ENCODE data around the gene GAS7.

Gene GAS7

GRCh38 chr17:10082795-10083194 lies 115.6 kb downstream of the GAS7 start:
- TF ChIP-seq, protein P1, sequence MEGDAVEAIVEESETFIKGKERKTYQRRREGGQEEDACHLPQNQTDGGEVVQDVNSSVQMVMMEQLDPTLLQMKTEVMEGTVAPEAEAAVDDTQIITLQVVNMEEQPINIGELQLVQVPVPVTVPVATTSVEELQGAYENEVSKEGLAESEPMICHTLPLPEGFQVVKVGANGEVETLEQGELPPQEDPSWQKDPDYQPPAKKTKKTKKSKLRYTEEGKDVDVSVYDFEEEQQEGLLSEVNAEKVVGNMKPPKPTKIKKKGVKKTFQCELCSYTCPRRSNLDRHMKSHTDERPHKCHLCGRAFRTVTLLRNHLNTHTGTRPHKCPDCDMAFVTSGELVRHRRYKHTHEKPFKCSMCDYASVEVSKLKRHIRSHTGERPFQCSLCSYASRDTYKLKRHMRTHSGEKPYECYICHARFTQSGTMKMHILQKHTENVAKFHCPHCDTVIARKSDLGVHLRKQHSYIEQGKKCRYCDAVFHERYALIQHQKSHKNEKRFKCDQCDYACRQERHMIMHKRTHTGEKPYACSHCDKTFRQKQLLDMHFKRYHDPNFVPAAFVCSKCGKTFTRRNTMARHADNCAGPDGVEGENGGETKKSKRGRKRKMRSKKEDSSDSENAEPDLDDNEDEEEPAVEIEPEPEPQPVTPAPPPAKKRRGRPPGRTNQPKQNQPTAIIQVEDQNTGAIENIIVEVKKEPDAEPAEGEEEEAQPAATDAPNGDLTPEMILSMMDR (IDR thresholded peaks at IDR 0.05; ENCODE audit: low read depth, low read length) = no peak
- no peak overlapping the region for H3K4me3 ChIP-seq (ENCODE audit: low read depth, low read length)

DNA sequence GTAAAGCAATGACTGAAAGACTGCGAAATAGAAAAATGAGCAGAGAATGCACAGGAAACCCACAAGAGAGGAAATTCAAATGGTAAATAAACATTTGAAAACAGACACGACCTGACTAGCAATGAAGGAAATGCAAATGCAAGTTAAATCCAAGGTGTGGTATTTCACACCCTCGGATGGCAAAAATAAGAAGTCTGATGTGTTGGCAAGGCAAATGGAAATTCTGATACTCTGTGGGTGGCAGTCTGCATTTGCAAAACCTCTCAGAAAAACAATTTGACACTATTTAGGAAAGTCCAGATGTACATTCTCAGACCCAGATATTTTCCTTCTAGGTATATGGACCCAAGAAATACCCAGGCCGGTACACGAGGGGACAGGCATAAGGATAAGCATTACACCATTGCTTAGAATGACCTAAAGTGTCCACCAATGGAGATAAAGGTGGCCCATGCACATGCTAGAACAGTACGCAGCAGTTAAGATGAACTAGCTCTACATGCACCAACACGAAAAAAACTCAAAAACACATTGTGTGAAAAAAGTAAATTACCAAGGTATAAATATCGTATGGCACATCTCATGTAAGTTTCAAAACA lies 116.7 kb downstream of the GAS7 start:
- no peak overlapping the region for H3K4me3 ChIP-seq (ENCODE audit: low read depth, low read length)
- TF ChIP-seq, protein P1 (IDR thresholded peaks at IDR 0.05; ENCODE audit: low read depth, low read length) = no peak

DNA sequence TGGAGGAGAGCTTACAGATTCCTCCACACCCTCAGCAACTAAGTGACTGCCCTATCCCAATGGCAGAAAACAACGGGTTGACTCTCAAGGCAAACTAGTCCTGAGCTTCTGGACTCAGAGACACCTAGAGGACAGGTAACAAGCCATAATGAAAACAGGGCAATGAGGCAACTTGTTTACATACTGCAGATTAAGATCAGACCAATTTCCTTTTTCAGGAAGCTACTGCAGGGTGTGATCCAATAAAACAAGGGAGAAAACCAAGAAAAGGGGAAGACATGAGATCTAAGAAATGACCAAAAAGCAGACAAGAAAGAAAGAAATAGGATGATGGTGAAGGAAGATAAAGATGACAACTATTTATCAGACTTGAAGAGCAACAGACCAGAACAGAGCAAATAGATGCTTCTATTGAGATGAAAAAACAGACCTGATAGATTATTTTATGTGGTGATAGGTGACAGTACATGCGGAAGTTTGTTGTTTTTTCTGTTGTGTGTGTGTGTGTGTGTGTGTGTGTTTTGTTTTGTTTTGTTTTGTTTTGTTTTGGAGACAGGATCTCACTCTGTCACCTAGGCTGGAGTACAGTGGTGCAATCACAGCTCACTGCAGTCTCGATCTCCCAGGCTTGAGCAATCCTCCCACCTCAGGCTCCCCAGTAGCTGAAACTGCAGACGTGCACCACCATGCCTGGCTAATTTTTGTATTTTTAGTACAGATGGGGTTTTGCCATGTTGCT lies 120.7 kb downstream of the GAS7 start:
- H3K4me3 ChIP-seq (ENCODE audit: low read depth, low read length) = no peak overlapping the region
- TF ChIP-seq, protein P1 (IDR thresholded peaks at IDR 0.05; ENCODE audit: low read depth, low read length) = no peak

DNA sequence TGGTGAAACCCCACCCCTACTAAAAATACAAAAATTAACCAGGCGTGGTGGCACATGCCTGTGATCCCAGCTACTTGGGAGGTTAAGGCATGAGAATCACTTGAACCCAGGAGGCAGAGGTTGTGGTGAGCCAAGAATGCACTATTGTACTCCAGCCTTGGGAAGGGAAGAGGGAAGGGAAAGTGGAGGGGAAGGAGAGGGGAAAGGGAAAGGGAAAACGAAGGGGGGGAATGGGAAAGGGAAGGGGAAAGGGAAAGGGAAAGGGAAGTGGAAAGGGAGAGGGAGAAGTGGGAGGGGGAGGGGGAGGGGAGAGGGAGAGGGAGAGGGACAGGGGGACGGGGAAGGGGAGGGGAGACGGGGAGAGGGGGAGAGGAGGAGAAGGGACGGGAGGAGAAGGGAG lies 122.5 kb downstream of the GAS7 start:
- TF ChIP-seq, protein P1 (IDR thresholded peaks at IDR 0.05; ENCODE audit: low read depth, low read length) = no peak
- H3K4me3 ChIP-seq (ENCODE audit: low read depth, low read length) = no peak overlapping the region

- H3K4me3 ChIP-seq (ENCODE audit: low read depth, low read length) = no peak overlapping the region
- TF ChIP-seq, protein P1 (IDR thresholded peaks at IDR 0.05; ENCODE audit: low read depth, low read length) = no peak
Observed at GRCh38 chr17:10073941-10074340, 124.5 kb downstream of the GAS7 start.

DNA sequence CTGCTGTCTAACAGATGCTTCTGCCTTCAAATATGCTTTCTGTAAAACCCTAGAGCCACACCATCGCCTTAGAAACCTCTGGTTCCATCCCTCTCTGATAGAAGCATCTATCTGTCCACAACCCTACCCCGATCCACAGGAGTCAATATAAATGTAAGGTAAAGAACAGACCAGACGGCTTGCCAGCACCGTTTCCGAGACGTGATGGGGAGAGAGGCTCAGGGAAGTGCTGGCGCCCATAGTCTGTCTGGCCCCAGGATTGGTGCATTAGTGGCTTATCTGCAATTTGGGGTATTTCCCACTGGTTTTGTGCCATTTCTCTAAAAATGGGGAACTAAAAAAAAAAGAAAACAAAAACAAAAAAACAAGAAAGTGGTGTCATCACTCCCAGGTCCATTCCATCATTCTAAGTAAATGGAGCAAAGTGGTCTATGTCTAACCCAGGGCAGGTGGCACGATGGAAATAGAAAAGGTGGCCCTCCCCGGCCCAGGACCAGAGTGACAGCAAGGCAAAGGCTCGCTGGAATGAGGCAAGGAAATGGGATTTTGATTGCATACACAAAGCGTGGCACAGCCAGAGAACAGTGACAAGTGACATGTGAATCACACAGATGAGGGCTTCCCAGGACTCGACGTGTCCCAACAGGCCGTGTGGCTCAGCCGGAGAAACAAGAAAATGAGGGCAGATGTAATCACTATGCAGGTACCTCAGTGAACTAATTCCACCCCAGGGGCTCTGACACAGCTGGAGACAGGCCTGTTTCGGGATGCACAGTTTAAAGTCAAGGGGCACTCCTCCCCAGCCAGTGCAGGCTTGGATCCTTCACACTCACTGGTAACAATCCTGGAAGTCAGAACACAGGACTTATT lies 125.6 kb downstream of the GAS7 start:
- H3K4me3 ChIP-seq (ENCODE audit: low read depth, low read length) = no peak overlapping the region
- TF ChIP-seq, protein P1 (IDR thresholded peaks at IDR 0.05; ENCODE audit: low read depth, low read length) = no peak
